Measurements from ENCODE around the gene COX8A.

The COX8A gene

GRCh38 chr11:64003807-64004589, 29.6 kb downstream of the COX8A start:
- DNase-seq = no peak

GRCh38 chr11:64004590-64004984, 30.2 kb downstream of the COX8A start:
- no peak for DNase-seq

- no peak for DNase-seq
These were observed 31.3 kb downstream of the COX8A start for GRCh38 chr11:64005691-64006090.

GRCh38 chr11:64006398-64006797, 32.0 kb downstream of the COX8A start:
- no peak for DNase-seq

- DNase-seq = no peak
These were observed 32.8 kb downstream of the COX8A start for GRCh38 chr11:64007160-64007628.

- no peak for DNase-seq
These were observed 33.3 kb downstream of the COX8A start for GRCh38 chr11:64007629-64008282.

GRCh38 chr11:64008283-64008913, 34.0 kb downstream of the COX8A start:
- DNase-seq = no peak

- DNase-seq = no peak
These were observed 34.7 kb downstream of the COX8A start for GRCh38 chr11:64008914-64009633.

GRCh38 chr11:64009710-64010109, 35.3 kb downstream of the COX8A start:
- DNase-seq = no peak

- no peak for DNase-seq
These were observed 36.4 kb downstream of the COX8A start for GRCh38 chr11:64010783-64011182.

- DNase-seq = no peak
These were observed 37.0 kb downstream of the COX8A start for GRCh38 chr11:64011371-64011770.

- no peak for DNase-seq
These were observed 38.9 kb downstream of the COX8A start for GRCh38 chr11:64013141-64013896.

GRCh38 chr11:64014356-64014755, 39.9 kb downstream of the COX8A start:
- DNase-seq = no peak

GRCh38 chr11:64015510-64015909, 41.1 kb downstream of the COX8A start:
- no peak for DNase-seq

GRCh38 chr11:64015935-64016845, 41.8 kb downstream of the COX8A start:
- DNase-seq = no peak

GRCh38 chr11:64017945-64018224, 43.5 kb downstream of the COX8A start:
- DNase-seq = no peak

GRCh38 chr11:64018310-64018709, 43.9 kb downstream of the COX8A start:
- no peak for DNase-seq

GRCh38 chr11:64019106-64020037, 45.0 kb downstream of the COX8A start:
- DNase-seq = no peak

GRCh38 chr11:64020976-64021756, 46.7 kb downstream of the COX8A start:
- no peak for DNase-seq

- no peak for DNase-seq
These were observed 47.3 kb downstream of the COX8A start for GRCh38 chr11:64021757-64022093.
